Left cardiac atrium (tissue), 4 donors: ENCODE data around the gene SKI. TPM values are rescaled to one million over a fixed set of nuclear protein-coding genes. Genes with fewer than 3 reads are reported as not detected.

Source experiments
- ATAC-seq, 2 donors: fragments of 200-7000 bp; cut with Tn5 transposase; one replicate each; pipeline ENCODE4 v1.9.1; 2020; ENCODE audit warnings: mild to moderate bottlenecking in 2 of 2, moderate library complexity in 2 of 2
- DNase-seq: peaks from one replicate; pipeline ENCODE4 v3.0.0-alpha.2; 2020
- intact Hi-C, 2 donors: fragments of 100-400 bp; cut with DNase I; formaldehyde crosslinking; loops; one replicate each; pipeline versions ENCODE4 v1.14.1 to v1.15.1; 2022 to 2023
- total RNA-seq, 2 donors: library from RNA; stranded (reverse); fragmentation: NEBNext Ultra II Directional; extraction: Animal tissue kit (Norgen Biotek cat#: 25700); gene quantifications; one replicate each; pipeline ENCODE4 v1.2.1, GENCODE V29; 2021
- donor health status: DM: no; HTN: yes; CAD: no.
- donor health status: DM: no; HTN: yes; CAD: no; lungs with severe emphysema.
- donor health status: DM: yes; HTN: yes; CAD: no.
- donor health status: Dilated cardiomyopathy.

SKI gene
- total RNA-seq, 2 donors from 2014 or later, result 47.1 to 66.9 TPM

DNA sequence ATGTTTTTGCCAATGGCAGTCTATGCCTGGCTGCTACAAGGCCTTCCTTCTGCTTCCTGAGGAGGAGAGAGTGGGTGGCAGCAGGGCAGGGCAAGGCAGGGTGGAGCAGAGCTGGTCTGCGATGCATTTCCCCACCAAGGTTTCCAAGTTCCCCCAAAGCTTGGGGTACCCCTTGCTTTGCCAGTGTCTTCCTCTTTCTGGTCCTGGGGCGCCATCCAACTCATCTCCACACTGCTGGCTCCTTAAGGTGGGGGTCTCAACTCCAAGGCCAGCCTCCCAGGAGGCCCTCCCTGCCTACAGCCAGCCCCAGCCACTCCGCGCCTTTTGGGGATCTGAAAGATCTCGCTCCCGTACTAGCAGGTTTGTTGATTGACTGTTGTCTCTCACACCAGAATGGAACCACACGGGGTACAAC is 3.9 kb upstream of the SKI start:
- DNase-seq, result no peak
- ATAC-seq, result no peak
- intact Hi-C loops, result no loop called here

DNA sequence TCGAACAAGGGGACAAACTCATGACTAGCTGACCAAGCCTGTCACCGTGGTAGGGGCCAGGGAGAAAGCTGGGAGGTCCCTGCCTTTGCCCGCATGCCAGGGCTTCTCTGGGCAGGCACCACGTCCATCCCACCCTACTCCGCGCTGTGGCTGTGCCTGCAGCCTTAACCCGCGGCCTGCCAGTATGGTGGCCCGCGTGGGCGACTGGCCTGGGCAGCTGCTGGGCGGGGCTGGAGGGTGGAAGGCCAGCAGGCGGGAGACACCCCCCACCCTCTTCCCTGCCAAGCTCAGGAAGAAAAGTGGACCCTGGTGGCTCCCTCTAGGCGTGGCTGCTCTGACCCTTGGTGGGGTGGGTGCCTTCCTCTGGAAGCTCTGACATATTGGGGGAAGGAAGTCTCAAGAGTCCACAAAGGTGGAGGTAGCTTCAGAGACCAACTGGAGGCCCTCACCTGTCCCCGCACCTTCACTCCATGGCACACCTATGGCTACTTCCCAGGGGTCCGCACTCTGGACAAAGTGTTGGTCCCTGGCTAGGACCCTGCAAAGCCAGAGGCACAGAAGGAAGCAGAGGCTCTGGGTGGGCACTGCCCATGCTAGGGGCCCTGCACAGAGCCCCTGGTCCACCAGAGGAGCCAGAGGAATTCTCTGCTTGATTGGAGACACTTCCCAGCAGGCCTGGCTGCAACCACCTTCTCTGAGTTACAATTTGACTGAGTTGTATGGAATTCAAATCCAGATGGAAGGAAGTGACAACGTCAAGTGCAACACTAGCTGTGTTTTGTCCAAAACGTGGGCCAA is 3.3 kb upstream of the SKI start:
- ATAC-seq (no peak), DNase-seq (no peak)
- intact Hi-C loops, result no loop called here

DNA sequence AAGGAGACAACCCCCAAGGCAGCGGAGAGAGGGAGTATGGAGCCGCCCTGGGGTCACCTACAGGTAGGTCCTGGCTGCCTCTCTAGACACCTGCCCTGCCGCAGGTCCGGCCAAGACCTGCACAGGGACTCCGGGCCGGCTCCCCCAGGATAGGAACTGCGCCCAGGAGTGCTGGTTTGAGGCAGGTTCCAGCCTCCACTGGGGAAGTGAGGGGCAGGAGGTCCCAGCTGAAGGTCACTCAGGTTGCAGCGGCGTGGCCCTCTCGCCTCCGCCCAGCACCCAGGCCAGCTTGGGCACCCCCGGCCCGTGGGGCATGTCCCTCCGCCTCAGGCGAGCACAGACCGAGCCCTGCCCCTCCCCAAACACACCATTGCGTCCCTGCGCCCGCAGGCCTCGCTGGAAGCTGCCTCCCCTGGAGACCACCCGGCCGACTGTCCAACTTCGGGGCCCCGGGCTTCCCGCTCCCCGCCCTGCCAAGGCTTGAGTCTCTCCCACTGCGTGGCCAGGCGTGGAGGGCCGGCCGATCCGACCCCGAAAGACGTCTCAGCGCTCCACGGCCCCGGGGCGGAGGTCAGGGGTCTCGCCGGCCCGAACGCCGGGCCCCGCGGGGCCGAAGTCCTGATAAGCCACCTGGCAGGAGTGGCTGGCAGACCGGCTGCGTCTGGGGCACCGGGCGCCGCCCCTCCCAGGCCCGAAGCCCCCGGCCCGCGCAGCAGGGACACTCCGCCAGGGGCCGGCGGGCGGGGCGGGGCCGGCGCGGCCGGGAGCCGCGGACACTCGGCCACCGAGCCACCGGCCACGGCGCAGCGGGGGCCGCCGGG is 1.4 kb upstream of the SKI start:
- no peak for DNase-seq
- intact Hi-C loops, result no loop called here
- ATAC-seq, result peak; percentile 0 to 3

DNA sequence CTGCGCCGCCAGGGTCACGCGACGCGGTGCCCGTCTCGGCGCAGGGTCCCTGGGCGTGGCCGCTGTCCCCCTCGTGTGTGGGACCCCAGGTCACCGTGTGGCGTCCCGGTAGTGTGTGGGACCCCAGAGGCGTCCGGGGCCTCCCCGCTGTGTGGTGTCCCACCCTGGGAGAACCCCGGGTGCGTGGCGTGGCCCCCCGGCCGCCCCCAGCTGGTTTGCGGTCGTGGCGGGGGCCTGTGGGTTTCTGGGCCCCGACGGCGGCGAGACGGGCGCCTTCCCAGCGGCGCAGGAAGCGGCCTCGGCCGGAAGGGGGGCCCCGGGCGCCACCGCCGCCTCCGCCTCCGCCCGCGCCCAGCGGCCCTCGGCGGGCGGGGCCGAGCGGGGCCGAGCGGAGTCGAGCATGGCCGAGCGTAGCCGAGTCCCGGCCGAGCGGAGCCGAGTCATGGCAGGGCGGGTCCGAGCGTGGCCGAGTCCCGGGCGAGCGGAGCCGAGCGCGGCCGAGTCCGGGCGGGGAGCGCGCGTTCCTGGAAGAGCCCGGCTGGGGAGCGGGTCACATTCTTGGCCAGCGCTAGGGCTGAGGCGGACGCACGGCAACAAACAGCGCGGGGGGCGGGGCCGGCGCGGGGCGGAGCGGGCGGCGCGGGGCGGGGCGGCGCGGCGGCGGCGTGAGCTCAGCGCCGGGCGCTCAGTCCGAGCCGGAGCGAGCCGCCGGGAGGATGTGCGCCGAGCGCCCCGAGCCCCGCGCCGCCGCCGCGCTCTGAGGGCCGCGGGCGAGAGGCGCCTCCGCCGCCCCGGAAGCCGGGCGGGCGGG is 568 bp upstream of the SKI start:
- intact Hi-C loops, result no loop called here
- peak; percentile 97 for DNase-seq
- peak; percentile 84 to 87 for ATAC-seq

DNA sequence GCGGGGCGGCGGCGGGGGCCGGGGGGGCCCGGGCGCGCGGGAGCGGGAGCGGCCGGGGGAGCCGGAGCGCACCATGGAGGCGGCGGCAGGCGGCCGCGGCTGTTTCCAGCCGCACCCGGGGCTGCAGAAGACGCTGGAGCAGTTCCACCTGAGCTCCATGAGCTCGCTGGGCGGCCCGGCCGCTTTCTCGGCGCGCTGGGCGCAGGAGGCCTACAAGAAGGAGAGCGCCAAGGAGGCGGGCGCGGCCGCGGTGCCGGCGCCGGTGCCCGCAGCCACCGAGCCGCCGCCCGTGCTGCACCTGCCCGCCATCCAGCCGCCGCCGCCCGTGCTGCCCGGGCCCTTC is 546 bp downstream of the SKI start:
- DNase-seq (peak; percentile 38), ATAC-seq (no peak)
- intact Hi-C loops, result no loop called here

DNA sequence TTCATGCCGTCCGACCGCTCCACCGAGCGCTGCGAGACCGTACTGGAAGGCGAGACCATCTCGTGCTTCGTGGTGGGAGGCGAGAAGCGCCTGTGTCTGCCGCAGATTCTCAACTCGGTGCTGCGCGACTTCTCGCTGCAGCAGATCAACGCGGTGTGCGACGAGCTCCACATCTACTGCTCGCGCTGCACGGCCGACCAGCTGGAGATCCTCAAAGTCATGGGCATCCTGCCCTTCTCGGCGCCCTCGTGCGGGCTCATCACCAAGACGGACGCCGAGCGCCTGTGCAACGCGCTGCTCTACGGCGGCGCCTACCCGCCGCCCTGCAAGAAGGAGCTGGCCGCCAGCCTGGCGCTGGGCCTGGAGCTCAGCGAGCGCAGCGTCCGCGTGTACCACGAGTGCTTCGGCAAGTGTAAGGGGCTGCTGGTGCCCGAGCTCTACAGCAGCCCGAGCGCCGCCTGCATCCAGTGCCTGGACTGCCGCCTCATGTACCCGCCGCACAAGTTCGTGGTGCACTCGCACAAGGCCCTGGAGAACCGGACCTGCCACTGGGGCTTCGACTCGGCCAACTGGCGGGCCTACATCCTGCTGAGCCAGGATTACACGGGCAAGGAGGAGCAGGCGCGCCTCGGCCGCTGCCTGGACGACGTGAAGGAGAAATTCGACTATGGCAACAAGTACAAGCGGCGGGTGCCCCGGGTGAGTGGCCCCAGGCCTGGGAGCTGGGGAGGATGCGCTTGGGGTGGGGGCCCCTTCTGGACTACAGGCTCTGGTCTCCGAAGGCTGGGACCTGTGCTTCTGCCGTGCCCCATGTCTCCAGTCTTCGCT is 1.1 kb downstream of the SKI start:
- intact Hi-C loops, result no loop called here
- DNase-seq (peak; percentile 81), ATAC-seq (peak; percentile 17 to 33)

DNA sequence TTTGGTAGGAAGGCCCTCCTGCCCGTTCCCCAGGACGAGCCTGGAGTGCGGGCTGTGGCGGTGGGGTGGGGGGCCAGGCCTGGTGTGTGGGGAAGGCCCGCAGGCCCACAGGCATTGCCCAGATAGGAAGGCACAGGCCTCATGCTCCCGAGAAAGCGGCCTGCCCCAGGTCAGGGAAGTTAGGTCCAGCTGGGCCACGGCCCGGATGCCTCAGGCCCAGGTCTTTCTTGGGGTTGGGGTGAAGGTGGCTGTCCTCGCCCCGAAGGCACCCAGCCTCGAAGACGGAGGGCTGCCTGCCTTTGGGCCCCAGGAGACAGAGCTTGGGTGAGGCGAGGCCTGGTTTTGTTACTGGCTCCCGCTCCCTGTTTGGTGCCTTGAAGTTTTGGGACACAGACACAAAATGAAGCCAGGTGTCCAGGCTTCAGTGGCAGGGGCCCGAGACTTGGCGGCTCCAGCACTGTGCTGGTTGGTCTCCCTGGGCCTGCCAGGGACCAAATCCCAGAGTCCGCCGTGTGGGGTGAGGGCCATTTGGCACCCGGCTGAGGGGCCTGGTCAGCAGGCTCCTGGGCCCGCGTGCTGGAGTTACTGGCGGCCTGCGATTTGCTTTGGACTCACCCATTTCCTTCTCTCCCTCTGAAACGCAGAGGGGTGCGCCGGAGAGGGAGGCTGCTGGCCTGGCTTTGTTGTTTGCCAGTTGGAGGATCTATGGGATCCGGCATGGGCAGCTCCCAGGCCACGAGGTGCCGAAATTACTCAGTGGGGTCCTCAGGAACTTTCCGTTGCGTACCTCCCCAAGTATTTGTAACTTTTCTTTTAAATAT is 2.0 kb downstream of the SKI start:
- intact Hi-C loops, result loop anchor here (5.0 to 10.0 kb wide), 2 partner anchors 72 to 75 kb away; no protein-coding TSS in a partner anchor
- DNase-seq (peak; percentile 74), ATAC-seq (peak in 1 of 2 donors; percentile 0)

DNA sequence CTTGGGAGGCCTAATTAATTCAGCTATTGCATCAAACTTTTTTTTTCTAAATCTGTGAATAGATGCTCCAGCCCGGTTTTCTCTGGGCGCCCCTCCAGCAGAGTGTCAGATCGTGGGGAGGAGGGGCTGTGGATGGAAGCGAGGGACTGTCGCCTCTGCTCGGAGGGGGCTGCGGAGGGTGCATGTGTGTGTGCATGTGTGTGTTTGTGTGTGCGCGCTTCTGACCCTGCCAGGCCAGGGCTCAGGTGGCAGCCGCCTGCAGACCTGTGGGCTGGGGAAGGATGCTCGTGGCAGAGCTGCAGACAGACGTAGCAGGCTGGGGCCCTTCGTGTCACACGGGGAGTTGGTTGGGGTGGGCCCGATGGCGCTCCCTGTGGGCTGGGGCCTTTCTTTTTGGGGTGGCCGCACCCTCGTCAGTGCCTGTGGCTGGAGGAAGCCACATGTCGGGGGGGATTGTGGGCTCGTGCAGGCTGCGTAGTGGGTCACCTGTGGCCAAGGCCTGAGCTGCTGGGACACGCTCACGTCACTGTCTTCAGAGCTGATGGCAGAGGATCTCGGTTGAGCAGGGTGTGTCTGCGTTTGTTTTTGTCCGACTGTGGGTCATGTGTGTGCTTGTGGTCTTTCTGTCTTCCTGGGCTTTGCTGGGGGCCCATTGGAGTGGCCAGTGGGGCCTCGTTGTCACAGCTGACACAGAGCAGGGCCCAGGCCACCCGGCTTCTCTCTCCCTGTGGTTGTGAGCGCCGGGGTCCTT is 2.8 kb downstream of the SKI start:
- ATAC-seq, result no peak
- intact Hi-C loops, result loop anchor here (5.0 to 10.0 kb wide), 2 partner anchors 71 to 74 kb away; no protein-coding TSS in a partner anchor
- no peak for DNase-seq

DNA sequence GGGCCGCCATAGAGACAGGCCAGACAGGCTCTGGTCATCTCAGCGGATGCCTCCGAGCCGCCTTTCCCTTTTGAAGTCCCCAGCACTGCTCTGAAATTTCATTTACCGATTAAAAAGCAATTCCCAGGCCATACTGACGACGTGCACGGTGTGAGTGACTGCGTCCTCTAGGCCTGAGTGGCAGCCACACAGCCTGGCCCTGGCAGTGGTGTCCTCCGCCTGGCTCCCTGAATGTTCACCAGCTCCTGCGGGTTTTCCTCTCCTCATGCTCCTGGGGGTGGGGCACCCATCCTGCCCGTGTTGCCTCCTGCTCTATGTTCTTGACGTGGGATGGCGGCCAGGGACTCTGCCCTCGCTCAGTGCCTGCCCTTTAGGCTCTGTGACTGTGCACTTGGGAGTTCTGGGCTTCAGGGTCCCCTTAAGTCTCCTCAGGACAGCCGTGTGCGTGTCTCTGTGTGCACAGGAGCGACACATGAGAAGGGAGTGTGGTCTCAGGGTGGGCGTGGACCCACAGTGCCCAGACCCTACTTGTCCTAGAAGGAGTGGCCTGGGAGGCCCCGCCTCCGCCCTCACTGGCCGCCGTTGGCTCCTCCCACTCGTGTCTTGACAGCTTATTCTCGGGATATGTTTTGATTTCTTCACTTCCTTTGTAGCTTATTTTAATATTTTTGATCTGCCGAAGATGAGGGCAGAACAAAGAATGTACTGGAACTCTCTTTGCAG is 3.6 kb downstream of the SKI start:
- intact Hi-C loops, result loop anchor here (5.0 to 10.0 kb wide), 2 partner anchors 71 to 73 kb away; no protein-coding TSS in a partner anchor
- ATAC-seq (peak; percentile 16 to 27), DNase-seq (peak; percentile 87)

DNA sequence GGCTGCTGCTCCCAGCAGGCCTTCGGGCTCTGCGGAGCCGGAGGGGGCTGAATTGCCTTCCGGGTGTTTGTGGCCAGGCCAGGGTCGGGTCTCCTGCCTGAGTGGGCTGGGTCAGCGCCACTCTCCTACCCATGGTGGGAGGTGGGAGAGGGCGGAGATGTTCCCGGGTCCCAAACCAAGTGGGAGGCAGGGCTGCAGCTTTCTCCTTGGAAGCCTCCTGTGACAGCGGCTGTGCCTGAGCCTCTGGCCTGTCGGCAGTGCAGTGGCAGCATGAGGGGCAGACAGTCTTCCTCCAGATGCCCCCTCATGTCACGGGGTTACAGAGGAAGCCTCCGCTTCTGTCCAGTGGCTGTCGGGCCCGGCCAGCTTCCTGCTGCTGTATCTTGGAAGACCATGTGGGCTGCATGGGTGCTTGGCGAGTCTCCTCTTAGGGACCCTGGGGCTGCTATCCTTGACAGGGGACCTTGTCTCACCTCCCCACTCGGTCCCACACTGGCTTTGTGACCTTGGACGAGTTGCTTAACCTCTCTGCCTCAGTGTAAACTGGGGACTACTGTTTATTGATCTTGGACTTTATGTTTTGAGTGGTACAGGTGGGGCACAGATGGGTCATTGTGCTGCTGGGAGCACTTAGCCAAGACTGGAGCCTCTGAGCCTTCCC is 4.3 kb downstream of the SKI start:
- no peak for DNase-seq
- ATAC-seq, result no peak
- intact Hi-C loops, result loop anchor here (5.0 to 10.0 kb wide), 2 partner anchors 70 to 72 kb away; no protein-coding TSS in a partner anchor

DNA sequence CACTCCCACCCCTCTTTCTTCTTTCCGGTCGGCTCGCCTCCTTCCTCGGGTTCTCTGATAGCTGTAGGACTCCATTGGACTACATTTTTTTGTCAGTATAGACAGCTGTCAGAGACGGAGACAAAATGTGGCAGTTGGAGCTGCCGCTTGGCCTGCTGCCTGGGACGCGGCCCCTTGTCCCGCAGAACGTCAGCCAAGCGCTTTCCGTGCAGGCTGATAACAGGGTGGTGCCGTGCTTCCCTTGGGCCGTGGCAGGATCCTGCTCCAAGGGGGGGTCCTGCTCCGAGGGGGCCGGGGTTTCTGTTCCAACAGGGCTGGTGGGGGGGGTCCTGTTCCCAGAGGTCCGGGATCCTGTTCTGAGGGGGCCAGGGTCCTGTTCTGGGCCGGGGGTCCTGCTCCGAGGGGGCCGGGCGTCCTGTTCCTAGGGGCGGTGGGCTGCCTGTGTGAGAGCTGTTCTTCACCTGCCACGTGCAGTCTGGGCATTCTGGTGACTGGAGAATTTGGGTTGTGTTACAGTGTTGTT is 4.9 kb downstream of the SKI start:
- no peak for ATAC-seq
- DNase-seq, result no peak
- intact Hi-C loops, result loop anchor here (5.0 to 10.0 kb wide), 2 partner anchors 69 to 72 kb away; no protein-coding TSS in a partner anchor

DNA sequence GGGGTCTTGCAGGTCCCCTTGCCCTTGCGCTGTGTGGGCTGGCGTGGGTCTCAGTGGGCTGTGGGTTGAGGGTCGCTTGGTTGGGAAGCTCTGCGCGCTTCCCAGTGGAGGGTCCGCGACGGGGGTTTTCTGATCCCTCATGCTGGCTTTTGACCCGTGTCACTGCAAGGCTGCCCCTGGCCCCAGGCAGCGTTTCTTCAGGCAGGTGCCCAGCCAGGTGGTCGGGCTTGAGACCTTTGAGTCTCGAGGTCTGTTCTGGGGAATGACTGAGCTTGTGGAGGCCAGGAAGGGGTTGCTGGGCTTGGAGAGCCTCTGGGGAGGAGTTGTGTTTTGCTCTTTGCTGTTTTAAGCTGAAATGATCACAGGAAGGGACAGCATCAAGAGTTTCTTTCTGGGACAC is 5.3 kb downstream of the SKI start:
- intact Hi-C loops, result loop anchor here (5.0 to 10.0 kb wide), 2 partner anchors 69 to 71 kb away; no protein-coding TSS in a partner anchor
- ATAC-seq (no peak), DNase-seq (no peak)

DNA sequence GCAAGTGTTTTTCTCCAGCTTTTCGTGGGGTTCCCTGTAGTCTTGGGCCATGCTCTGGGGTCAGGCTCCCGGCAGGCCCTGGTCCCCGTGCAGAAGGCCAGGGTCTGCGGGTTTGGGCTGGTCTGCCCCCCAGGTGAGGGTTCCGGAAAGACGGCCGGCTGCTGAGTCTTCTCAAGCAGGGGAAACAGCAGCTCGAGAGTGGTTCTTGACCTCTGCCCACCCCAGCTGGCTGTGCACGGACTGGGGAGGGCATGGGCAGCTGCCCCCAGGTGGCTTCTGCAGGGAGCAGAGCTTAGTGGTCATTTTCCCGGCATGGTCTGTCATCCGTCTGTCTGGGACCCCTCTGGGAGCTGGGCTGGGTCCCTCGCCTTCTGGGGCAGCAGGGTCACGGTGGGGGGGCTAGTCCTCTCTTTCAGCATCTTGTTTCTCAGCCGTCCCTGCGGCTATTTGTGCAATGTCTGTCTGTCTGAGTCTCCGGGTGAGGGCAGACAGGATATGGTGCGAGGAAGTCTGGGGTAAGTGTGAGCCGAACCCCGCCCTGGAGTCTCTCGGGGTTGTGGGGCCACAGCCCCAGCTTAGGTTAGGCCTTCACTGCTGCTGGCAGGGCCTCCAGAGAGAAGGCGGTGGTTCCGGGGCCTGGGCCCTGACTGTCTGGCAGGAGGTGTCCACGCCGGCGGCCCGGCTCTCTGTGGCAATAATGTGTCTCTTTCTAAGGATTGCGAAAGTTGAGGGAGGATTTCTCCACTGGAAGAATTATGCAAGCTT is 6.1 kb downstream of the SKI start:
- DNase-seq, result peak; percentile 95
- peak; percentile 57 to 80 for ATAC-seq
- intact Hi-C loops, result loop anchor here (5.0 to 10.0 kb wide), 2 partner anchors 68 to 71 kb away; no protein-coding TSS in a partner anchor

DNA sequence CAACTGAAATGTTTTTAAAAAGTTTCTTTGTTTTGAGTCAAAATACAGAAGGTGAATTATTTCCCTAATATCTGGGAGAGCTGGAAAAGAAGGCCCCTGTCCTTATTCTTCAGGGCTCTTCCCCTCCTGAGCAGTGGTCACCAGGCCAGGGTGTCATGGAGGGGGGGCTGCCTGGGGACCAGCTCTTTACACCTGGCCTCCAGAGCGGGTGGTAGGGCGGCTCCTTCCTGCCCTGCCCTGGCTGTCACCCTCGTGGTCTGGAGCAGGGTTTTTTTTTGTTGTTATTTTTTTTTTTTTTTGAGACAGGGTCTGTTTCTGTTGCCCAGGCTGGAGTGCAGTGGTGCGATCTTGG is 6.6 kb downstream of the SKI start:
- intact Hi-C loops, result loop anchor here (5.0 to 10.0 kb wide), 2 partner anchors 68 to 70 kb away; no protein-coding TSS in a partner anchor
- ATAC-seq (peak in 1 of 2 donors; percentile 5), DNase-seq (no peak)
